ENCODE measurements around the gene HDAC4.

The HDAC4 gene

GRCh38 chr2:239211396-239212094 is 189.3 kb downstream of the HDAC4 start:
- no peak for DNase-seq

GRCh38 chr2:239209783-239210182 is 191.0 kb downstream of the HDAC4 start:
- DNase-seq = no peak

DNA sequence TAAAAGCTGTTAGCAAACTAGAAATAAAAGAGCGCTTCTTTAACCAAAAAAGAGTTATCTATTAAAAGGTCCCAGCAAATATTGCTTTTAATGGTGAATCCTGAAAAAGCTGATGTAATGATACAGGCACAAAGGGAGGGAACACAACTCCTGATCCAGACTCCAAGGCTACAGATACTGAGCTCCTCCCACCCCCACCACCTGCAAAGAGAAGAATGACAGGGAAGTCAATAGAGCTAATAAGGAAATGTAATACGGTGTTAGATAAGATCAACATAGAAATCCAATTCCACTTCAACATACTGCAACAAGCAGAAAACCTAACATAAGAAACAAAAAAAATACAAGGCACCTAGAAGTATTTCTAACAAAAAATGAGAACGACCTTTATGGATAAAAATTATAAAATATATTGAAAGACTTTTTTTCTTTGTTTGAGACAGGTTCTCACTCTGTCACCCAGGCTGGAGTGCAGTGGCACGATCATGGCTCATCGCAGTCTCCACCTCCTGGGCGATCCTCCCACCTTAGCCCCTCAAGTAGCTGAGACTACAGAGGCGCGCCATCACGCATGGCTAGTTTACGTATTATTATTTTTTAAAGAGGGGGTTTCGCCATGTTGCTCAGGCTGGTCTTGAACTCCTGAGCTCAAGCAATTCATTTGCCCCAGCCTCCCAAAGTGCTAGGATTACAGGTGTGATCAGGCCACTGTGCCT is 192.2 kb downstream of the HDAC4 start:
- DNase-seq = no peak

DNA sequence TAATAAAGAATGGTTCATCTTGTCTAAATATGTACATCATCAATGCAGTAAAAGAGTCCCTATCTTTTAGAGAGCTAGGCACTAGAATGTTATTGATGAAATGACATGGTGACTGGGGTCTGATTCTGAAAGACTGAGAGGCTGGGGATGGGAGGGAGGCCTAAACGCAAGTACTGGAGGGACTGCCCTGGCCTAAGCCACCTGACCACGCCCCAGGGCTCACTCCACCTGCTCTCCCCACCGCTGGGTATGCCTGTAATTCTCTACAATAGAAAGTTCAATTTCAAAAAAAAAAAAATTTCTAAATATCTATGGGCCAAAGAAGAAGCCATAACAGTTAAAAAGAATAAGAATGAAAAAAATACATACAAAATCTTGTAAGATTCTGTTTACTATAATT is 194.0 kb downstream of the HDAC4 start:
- DNase-seq = no peak

- DNase-seq = no peak
Observed at GRCh38 chr2:239206042-239206441, 194.8 kb downstream of the HDAC4 start.

- no peak for DNase-seq
Observed at GRCh38 chr2:239204876-239205468, 195.8 kb downstream of the HDAC4 start.

DNA sequence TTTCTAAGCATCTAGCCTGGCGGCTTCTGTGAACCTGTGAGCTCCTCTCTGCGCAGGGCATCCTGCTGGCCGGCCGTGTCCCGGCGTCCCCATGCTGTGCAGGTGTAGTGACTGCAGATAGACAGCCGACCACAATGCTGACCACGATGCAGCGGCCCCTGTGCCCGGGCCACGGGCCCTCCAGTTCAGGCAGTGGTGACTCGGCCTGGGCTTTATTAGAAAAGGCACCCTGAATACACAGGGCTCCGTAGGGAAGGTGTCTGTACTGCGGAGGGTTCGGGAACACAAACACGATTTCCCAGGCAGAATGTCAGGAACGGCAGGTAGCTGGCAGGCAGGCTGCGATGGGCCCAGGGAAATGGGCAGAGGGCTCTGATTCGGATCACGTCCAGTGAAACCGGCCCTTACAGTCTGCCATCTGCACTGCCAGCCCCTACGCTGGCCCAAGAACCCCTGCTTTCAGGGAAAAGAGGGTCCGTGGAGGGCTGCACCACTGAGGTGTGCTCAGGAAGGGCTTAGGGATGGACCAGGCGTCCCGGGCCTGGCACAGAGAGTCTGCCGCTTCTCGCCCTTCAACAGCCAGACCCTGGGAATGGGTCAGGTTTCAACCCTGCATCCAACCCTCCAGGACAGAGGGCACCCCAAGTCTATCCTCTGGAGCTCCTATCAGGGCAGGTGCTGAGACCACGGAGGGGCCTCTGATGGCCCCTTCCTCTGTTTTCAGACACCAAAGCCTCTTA is 196.5 kb downstream of the HDAC4 start:
- no peak for DNase-seq

- DNase-seq = no peak
Observed at GRCh38 chr2:239203443-239204135, 197.2 kb downstream of the HDAC4 start.

DNA sequence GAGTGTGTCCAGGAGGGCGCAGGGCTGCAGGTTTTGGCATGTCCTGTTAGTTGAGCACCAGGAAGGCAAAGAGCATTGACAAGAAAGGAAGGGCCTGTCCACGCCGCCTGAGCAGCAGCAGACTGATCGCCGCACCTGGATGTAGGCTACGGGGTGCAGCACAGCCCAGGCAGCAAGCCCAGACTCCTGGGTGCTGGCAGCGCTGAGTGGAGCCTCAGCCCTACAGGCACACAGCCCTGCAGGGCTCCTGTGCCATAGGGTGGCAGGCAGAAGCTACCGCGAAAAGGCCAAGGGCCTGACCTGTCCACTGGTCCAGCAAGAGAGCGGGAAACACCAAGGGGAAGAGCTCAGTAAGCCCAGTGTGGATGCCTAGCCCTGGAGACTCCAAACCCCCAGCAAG is 198.0 kb downstream of the HDAC4 start:
- DNase-seq = no peak

GRCh38 chr2:239202343-239202742 is 198.5 kb downstream of the HDAC4 start:
- DNase-seq = no peak

GRCh38 chr2:239201884-239202283 is 198.9 kb downstream of the HDAC4 start:
- no peak for DNase-seq

GRCh38 chr2:239201531-239201876 is 199.3 kb downstream of the HDAC4 start:
- no peak for DNase-seq

DNA sequence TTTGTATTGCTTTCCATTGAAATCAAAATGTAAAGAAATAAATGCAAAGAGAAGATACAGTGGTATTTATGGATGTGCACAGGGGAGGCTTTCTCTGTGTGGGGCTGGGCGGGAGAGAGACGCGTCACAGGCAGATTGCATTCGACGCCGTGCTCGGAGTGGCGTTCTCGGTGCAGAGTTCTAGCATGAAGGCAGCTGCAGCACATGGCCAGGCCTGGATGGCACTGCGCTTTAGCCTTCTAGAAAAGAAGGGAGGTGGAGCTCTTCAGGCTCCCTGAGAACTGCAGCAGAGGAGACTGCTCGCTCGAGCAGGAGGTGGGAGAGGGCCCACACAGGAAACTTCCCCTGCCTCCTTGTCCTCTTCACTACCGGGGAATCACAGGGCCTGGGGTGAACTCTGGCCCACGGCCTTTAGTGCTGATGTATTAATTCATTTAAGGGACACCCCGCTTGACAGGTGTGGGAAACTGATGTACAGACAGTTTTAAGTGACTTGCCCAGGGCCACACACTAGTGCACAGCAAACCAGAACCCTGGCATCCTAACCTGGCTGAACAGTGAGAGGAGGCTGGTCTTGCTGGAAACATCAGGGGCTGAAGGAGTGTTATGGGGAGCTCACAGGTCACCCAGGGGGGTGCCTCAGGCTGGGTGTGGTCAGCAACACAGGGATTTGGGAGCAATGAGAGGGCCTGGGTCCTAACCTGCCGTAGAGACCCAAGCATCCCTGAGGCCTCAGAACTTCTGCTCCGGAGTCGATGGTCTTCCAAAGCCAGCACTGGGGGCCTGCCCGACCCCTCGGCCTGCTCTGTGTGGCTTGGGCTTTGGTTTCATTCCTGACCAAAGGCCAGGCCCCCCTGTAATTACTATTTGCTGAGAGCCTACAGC is 199.9 kb downstream of the HDAC4 start:
- DNase-seq = no peak

- no peak for DNase-seq
Observed at GRCh38 chr2:239199041-239199768, 201.6 kb downstream of the HDAC4 start.

DNA sequence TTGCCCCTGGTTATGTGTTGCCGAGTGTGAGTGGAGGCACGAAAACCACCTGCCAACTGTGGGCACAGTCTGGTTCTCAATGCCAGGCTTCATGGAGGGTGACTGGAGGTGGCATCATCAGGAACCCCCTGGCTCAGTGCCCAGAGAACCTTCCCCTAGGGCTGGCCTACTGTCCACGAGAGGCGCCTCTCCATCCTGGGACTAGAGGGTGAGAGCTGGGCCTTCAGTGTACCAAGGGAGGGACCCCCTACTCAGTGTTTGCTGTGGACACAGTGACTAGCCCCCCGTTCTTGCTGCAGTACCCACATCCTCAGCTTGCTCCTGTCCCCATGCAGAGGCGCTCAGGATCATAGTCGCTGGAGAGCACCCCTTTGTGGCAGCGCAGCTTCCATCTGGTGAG is 202.6 kb downstream of the HDAC4 start:
- DNase-seq = no peak

GRCh38 chr2:239197146-239197545 is 203.7 kb downstream of the HDAC4 start:
- DNase-seq = no peak

GRCh38 chr2:239196474-239197021 is 204.3 kb downstream of the HDAC4 start:
- DNase-seq = no peak

DNA sequence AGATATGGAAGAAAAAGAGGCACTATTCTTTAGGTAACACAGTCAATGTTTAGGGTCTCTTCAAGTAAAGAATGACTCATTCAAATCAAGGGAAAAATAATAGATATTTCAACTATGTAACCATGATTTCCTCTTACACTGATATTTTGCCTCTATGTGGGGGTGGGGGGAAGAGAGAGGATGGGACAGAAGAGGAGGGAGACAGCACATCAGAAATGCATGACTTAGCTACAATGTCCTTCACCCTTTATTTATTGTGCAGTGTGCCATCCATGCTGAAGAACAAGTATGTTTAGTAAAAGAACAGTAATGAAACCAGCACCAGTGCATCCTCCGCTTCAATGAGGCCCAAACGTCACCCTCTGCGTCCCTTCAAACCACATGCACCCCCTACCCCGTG is 204.8 kb downstream of the HDAC4 start:
- DNase-seq = no peak

GRCh38 chr2:239195318-239195871 is 205.4 kb downstream of the HDAC4 start:
- no peak for DNase-seq

GRCh38 chr2:239194731-239195317 is 206.0 kb downstream of the HDAC4 start:
- no peak for DNase-seq
